Astrocyte (in vitro differentiated cells and primary cell): ENCODE measurements around the gene GUCY2C. TPM values are rescaled to one million over a fixed set of nuclear protein-coding genes. Genes with fewer than 3 reads are reported as not detected.
"Not testable (repeated sequence)": the region's sequence is repeated elsewhere in the genome, so short reads cannot be mapped to it uniquely, and the experiment has no call there.

Experiments
- DNase-seq: peaks from one replicate; pipeline ENCODE4 v3.0.0-alpha.2; 2010; ENCODE audit warnings: low read depth
- FAIRE-seq: peaks from 2 replicates; lab custom pipeline; 2011; peaks lifted over from hg19 to GRCh38; lab: Jason Lieb, UNC
- H2AFZ ChIP-seq: 2 replicates; pipeline ENCODE4 v1.6.0; 2012; ENCODE audit warnings: low read depth, low read length, inconsistent platforms
- H3K27ac ChIP-seq: 2 replicates; pipeline ENCODE4 v1.5.1; 2011; ENCODE audit warnings: low read depth, low read length, inconsistent platforms
- H3K27me3 ChIP-seq: 2 replicates; pipeline ENCODE4 v1.6.0; 2011; ENCODE audit warnings: low read length, inconsistent platforms; ENCODE audit not compliant: insufficient read depth
- H3K36me3 ChIP-seq: 2 replicates; pipeline ENCODE4 v1.5.1; 2011; ENCODE audit warnings: low read length, inconsistent platforms; ENCODE audit not compliant: insufficient read depth
- H3K4me1 ChIP-seq: 2 replicates; pipeline ENCODE4 v1.5.1; 2011; ENCODE audit warnings: low read length, inconsistent platforms; ENCODE audit not compliant: insufficient read depth
- H3K4me2 ChIP-seq: 2 replicates; pipeline ENCODE4 v1.6.0; 2012; ENCODE audit warnings: low read length, inconsistent platforms
- H3K4me3 ChIP-seq: 2 replicates; pipeline ENCODE4 v1.5.1; 2011; ENCODE audit warnings: low read depth, mild to moderate bottlenecking, low read length, inconsistent platforms; ENCODE audit not compliant: insufficient read depth
- H3K79me2 ChIP-seq: 2 replicates; pipeline ENCODE4 v1.6.0; 2012; ENCODE audit warnings: mild to moderate bottlenecking, low read length, inconsistent platforms; ENCODE audit not compliant: insufficient read depth
- H3K9ac ChIP-seq: 2 replicates; pipeline ENCODE4 v1.6.0; 2012; ENCODE audit warnings: mild to moderate bottlenecking, low read length, inconsistent platforms
- H3K9me3 ChIP-seq: 2 replicates; pipeline ENCODE4 v1.5.1; 2012; ENCODE audit warnings: low read depth, mild to moderate bottlenecking, low read length, inconsistent platforms; ENCODE audit not compliant: insufficient read depth
- H4K20me1 ChIP-seq: 2 replicates; pipeline ENCODE4 v1.6.0; 2012; ENCODE audit warnings: low read length, inconsistent platforms; ENCODE audit not compliant: insufficient read depth
- H3K27ac Mint-ChIP-seq: one replicate; pipeline ENCODE4 v1.8.0; 2021; ENCODE audit warnings: mild to moderate bottlenecking, mixed read lengths; ENCODE audit not compliant: unreplicated experiment
- H3K27me3 Mint-ChIP-seq: one replicate; pipeline ENCODE4 v1.8.0; 2021; ENCODE audit warnings: low read depth, mixed read lengths; ENCODE audit not compliant: unreplicated experiment
- H3K36me3 Mint-ChIP-seq: one replicate; pipeline ENCODE4 v1.8.0; 2021; ENCODE audit warnings: low read depth, mixed read lengths; ENCODE audit not compliant: unreplicated experiment
- H3K4me1 Mint-ChIP-seq: one replicate; pipeline ENCODE4 v1.8.0; 2021; ENCODE audit warnings: low read depth, mixed read lengths; ENCODE audit not compliant: unreplicated experiment
- H3K4me3 Mint-ChIP-seq: one replicate; pipeline ENCODE4 v1.8.0; 2021; ENCODE audit warnings: mild to moderate bottlenecking, moderate library complexity, mixed read lengths; ENCODE audit not compliant: unreplicated experiment
- H3K9me3 Mint-ChIP-seq: one replicate; pipeline ENCODE4 v1.8.0; 2021; ENCODE audit warnings: mild to moderate bottlenecking, mixed read lengths; ENCODE audit not compliant: unreplicated experiment
- EZH2 ChIP-seq: IDR thresholded peaks from 2 replicates; pipeline ENCODE4 v1.6.1; 2012; ENCODE audit warnings: mild to moderate bottlenecking, low read length, inconsistent platforms; ENCODE audit not compliant: insufficient read depth
- total RNA-seq: library from RNA; stranded (reverse); gene quantifications from 2 replicates; pipeline ENCODE4 v1.2.1, GENCODE V29; 2021
- TF ChIP-seq, protein P1 (sequence below): IDR thresholded peaks from 2 replicates; pipeline ENCODE4 v1.5.1; 2011; ENCODE audit warnings: low read depth, mild to moderate bottlenecking, inconsistent platforms, low read length, moderate library complexity; ENCODE audit not compliant: insufficient read depth

Gene GUCY2C
- total RNA-seq, 1 donor from 2014 or later, result 0.09 TPM

DNA sequence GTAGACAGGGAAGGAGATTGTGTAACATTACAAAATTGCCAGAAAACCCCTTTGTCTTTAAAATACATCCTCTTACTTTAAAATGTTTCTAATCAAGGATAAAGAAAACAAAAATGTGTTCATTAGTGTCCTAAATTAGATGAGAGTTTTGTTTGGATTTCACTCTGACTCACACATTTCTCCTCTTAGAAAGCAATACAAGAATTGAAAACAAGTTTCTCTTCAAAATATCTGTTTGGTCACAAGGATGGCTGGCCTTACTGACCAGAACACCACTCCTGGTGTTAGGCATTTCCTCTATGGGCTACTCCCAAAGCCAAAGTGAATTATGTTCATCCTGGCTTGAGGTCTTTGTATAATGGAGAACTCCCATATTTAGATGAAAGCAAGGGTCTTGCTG, 6.4 kb downstream of the GUCY2C start:
- DNase-seq (no peak), FAIRE-seq (no peak)
- H3K9ac ChIP-seq, result no peak overlapping the region
- Mint-ChIP-seq H3K36me3 (no peaks in the 10 kb centered on the region), H3K4me1 (no peaks in the 10 kb centered on the region), H3K4me3 (no peak overlapping the region), H3K27ac (no peak overlapping the region), H3K9me3 (no peaks in the 10 kb centered on the region), H3K27me3 (no peaks in the 10 kb centered on the region)
- H3K36me3 ChIP-seq, result no peaks in the 10 kb centered on the region
- H3K4me3 ChIP-seq, result no peak overlapping the region
- no peaks in the 10 kb centered on the region for H4K20me1 ChIP-seq
- H3K27ac ChIP-seq, result no peak overlapping the region
- no peaks in the 10 kb centered on the region for H3K9me3 ChIP-seq
- H2AFZ ChIP-seq, result no peak overlapping the region
- no peak for TF ChIP-seq EZH2
- TF ChIP-seq, protein P1, sequence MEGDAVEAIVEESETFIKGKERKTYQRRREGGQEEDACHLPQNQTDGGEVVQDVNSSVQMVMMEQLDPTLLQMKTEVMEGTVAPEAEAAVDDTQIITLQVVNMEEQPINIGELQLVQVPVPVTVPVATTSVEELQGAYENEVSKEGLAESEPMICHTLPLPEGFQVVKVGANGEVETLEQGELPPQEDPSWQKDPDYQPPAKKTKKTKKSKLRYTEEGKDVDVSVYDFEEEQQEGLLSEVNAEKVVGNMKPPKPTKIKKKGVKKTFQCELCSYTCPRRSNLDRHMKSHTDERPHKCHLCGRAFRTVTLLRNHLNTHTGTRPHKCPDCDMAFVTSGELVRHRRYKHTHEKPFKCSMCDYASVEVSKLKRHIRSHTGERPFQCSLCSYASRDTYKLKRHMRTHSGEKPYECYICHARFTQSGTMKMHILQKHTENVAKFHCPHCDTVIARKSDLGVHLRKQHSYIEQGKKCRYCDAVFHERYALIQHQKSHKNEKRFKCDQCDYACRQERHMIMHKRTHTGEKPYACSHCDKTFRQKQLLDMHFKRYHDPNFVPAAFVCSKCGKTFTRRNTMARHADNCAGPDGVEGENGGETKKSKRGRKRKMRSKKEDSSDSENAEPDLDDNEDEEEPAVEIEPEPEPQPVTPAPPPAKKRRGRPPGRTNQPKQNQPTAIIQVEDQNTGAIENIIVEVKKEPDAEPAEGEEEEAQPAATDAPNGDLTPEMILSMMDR, result no peak
- no peaks in the 10 kb centered on the region for H3K4me1 ChIP-seq
- H3K4me2 ChIP-seq, result no peak overlapping the region
- no peaks in the 10 kb centered on the region for H3K79me2 ChIP-seq
- no peaks in the 10 kb centered on the region for H3K27me3 ChIP-seq

DNA sequence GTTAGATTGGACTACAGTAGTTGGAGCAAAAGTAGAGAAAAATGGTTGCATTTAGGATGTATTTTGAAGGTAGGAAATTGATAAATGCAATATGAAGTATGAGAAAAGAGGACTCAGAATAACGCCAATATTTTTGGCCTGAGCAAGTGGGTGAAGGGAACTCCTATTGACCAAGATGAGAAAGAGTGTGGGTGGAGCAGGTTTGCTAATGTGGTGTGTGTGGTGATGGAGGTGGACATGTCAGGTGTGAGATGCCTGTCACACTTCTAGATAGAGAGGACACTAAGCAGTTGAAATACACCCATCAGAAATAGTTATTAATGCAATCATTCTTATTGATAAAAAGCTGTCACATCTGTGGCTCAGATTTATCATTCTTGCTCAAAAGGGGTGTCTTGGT, 7.3 kb downstream of the GUCY2C start:
- TF ChIP-seq EZH2, result no peak
- TF ChIP-seq, protein P1, result no peak
- H3K4me2 ChIP-seq, result no peak overlapping the region
- no peak for FAIRE-seq
- no peaks in the 10 kb centered on the region for H3K79me2 ChIP-seq
- H3K27ac ChIP-seq, result no peak overlapping the region
- DNase-seq, result no peak
- no peaks in the 10 kb centered on the region for H3K36me3 Mint-ChIP-seq
- H3K27me3 Mint-ChIP-seq, result no peaks in the 10 kb centered on the region
- H3K9ac ChIP-seq, result no peak overlapping the region
- no peak overlapping the region for H3K4me3 ChIP-seq
- H3K4me1 ChIP-seq, result no peaks in the 10 kb centered on the region
- no peaks in the 10 kb centered on the region for H3K36me3 ChIP-seq
- H3K9me3 ChIP-seq, result no peaks in the 10 kb centered on the region
- no peaks in the 10 kb centered on the region for H3K9me3 Mint-ChIP-seq
- no peaks in the 10 kb centered on the region for H3K27me3 ChIP-seq
- H4K20me1 ChIP-seq, result no peaks in the 10 kb centered on the region
- no peaks in the 10 kb centered on the region for H3K4me1 Mint-ChIP-seq
- no peak overlapping the region for H2AFZ ChIP-seq
- H3K4me3 Mint-ChIP-seq, result no peak overlapping the region
- H3K27ac Mint-ChIP-seq, result no peak overlapping the region

DNA sequence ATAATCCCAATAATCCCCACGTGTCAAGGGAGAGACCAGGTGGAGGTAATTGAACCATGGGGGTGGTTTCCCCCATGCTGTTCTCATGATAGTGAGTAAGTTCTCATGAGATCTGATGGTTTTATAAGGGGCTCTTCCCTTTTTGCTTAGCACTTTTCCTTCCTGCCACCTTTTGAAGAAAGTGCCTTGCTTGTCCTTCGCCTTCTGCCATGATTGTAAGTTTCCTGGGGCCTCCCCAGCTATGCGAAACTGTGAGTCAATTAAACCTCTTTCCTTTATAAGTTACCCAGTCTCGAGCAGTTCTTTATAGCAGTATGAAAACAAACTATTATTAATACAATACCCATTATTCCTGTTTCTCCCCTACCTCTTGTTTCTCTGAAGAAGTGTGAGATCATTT, 14.2 kb downstream of the GUCY2C start:
- not testable (repeated sequence) for H3K4me3 Mint-ChIP-seq, H3K27ac ChIP-seq, DNase-seq, H3K9me3 Mint-ChIP-seq, H3K9me3 ChIP-seq, H3K9ac ChIP-seq, FAIRE-seq, H3K36me3 Mint-ChIP-seq, H2AFZ ChIP-seq, H3K4me1 Mint-ChIP-seq, H3K27ac Mint-ChIP-seq, H3K27me3 Mint-ChIP-seq, H4K20me1 ChIP-seq, H3K27me3 ChIP-seq, H3K36me3 ChIP-seq, H3K4me2 ChIP-seq, H3K4me3 ChIP-seq, H3K4me1 ChIP-seq, H3K79me2 ChIP-seq
